ENCODE measurements around the gene KBTBD12. TPM values are rescaled to one million over a fixed set of nuclear protein-coding genes. Genes with fewer than 3 reads are reported as not detected.

The KBTBD12 gene
- total RNA-seq, 1 donor: under 0.01 TPM

- no peak for TF ChIP-seq CTCF (IDR thresholded peaks at IDR 0.05; ENCODE audit: insufficient read depth, low read length)
- DNase-seq (ENCODE audit: low read depth): no peak
These were observed 14.9 kb downstream of the KBTBD12 start for GRCh38 chr3:127929818-127930413.

GRCh38 chr3:127933396-127933795 is 18.4 kb downstream of the KBTBD12 start:
- no peak for TF ChIP-seq CTCF (IDR thresholded peaks at IDR 0.05; ENCODE audit: insufficient read depth, low read length)
- DNase-seq (ENCODE audit: low read depth): no peak
- no peak overlapping the region for H3K4me3 ChIP-seq (ENCODE audit: low read depth, low read length)

More at GRCh38 chr3:127929818-127930413, 14.9 kb downstream of the KBTBD12 start:
- H3K4me3 ChIP-seq (ENCODE audit: low read depth, low read length): no peak overlapping the region

- TF ChIP-seq CTCF (IDR thresholded peaks at IDR 0.05; ENCODE audit: insufficient read depth, low read length): no peak
- no peak overlapping the region for H3K4me3 ChIP-seq (ENCODE audit: low read depth, low read length)
- no peak for DNase-seq (ENCODE audit: low read depth)
These were observed 23.8 kb downstream of the KBTBD12 start for GRCh38 chr3:127938800-127939199.

- H3K4me3 ChIP-seq (ENCODE audit: low read depth, low read length): no peak overlapping the region
- no peak for DNase-seq (ENCODE audit: low read depth)
- no peak for TF ChIP-seq CTCF (IDR thresholded peaks at IDR 0.05; ENCODE audit: insufficient read depth, low read length)
These were observed 25.1 kb downstream of the KBTBD12 start for GRCh38 chr3:127940116-127940515.

GRCh38 chr3:127942613-127943012 is 27.6 kb downstream of the KBTBD12 start:
- no peak overlapping the region for H3K4me3 ChIP-seq (ENCODE audit: low read depth, low read length)
- TF ChIP-seq CTCF (IDR thresholded peaks at IDR 0.05; ENCODE audit: insufficient read depth, low read length): no peak
- no peak for DNase-seq (ENCODE audit: low read depth)

GRCh38 chr3:127948211-127948610 is 33.2 kb downstream of the KBTBD12 start:
- no peak for TF ChIP-seq CTCF (IDR thresholded peaks at IDR 0.05; ENCODE audit: insufficient read depth, low read length)

More at GRCh38 chr3:127948211-127948610, 33.2 kb downstream of the KBTBD12 start:
- no peak for DNase-seq (ENCODE audit: low read depth)
- H3K4me3 ChIP-seq (ENCODE audit: low read depth, low read length): no peak overlapping the region
